Lung (tissue), 12 donors: ENCODE data around the gene COL4A1. TPM values are rescaled to one million over a fixed set of nuclear protein-coding genes. Genes with fewer than 3 reads are reported as not detected.
A peak's percentile ranks its signal among the peaks of the same experiment; 100 is the strongest.

Source experiments
- ATAC-seq: fragments of 200-7000 bp; cut with Tn5 transposase; one replicate; pipeline ENCODE4 v1.9.1; 2020; ENCODE audit warnings: moderate number of reproducible peaks; ENCODE audit not compliant: insufficient read depth, low FRiP score
- DNase-seq, 3 donors: peaks; one replicate each; pipeline ENCODE4 v3.0.0-alpha.2; 2013 to 2017
- H3K27ac ChIP-seq, 2 donors: one replicate each; pipeline ENCODE4 v1.5.1; 2013; ENCODE audit warnings: mild to moderate bottlenecking in 2 of 2, moderate library complexity in 2 of 2, control low read depth in 1 of 2, inconsistent platforms in 1 of 2, low read depth in 1 of 2, low read length in 1 of 2
- H3K27me3 ChIP-seq, 3 donors: one replicate each; pipeline ENCODE4 v1.5.1; 2013; ENCODE audit warnings: low read length in 2 of 3; ENCODE audit not compliant: control insufficient read depth in 3 of 3, insufficient read depth in 3 of 3
- H3K36me3 ChIP-seq, 4 donors: one replicate each; pipeline ENCODE4 v1.5.1; 2013; ENCODE audit warnings: low read length in 4 of 4, mild to moderate bottlenecking in 1 of 4, moderate library complexity in 1 of 4; ENCODE audit not compliant: control insufficient read depth in 4 of 4, insufficient read depth in 4 of 4
- H3K4me1 ChIP-seq, 5 donors: one replicate each; pipeline ENCODE4 v1.5.1; 2013; ENCODE audit warnings: low read length in 5 of 5, mild to moderate bottlenecking in 2 of 5, moderate library complexity in 1 of 5; ENCODE audit not compliant: control insufficient read depth in 5 of 5, insufficient read depth in 5 of 5
- H3K4me3 ChIP-seq: one replicate; pipeline ENCODE4 v1.5.1; 2013; ENCODE audit warnings: mild to moderate bottlenecking, control low read depth, moderate library complexity
- H3K9ac ChIP-seq, 2 donors: one replicate each; pipeline ENCODE4 v1.5.1; 2013; ENCODE audit warnings: low read length in 2 of 2, control low read depth in 1 of 2; ENCODE audit not compliant: insufficient read depth in 1 of 2
- H3K9me3 ChIP-seq, 4 donors: one replicate each; pipeline ENCODE4 v1.5.1; 2013; ENCODE audit warnings: low read length in 3 of 4, mild to moderate bottlenecking in 1 of 4, moderate library complexity in 1 of 4; ENCODE audit not compliant: control insufficient read depth in 4 of 4, insufficient read depth in 3 of 4
- CTCF ChIP-seq: IDR thresholded peaks from 2 replicates; pipeline ENCODE4 v1.5.1; 2012; ENCODE audit warnings: mild to moderate bottlenecking; ENCODE audit errors: control extremely low read depth, extremely low read depth
- WGBS, 2 donors: extraction: QIAGEN DNeasy Blood & Tissue Kit; methylation state at CpG; one replicate each; pipeline ENCODE4 v1.1.7; 2013; 5-methylcytosine and 5-hydroxymethylcytosine counted together
- polyA plus RNA-seq, 2 donors: library from polyadenylated mRNA; stranded (reverse); fragments of 200-250 nt; gene quantifications; one replicate each; pipeline ENCODE4 v1.2.1, GENCODE V29; 2013
- total RNA-seq, 2 donors: library from RNA; depleted of rRNA in 1 of 2; stranded (reverse); fragments of >200 nt in 1 of 2; gene quantifications; one replicate each; pipeline ENCODE4 v1.2.1, GENCODE V29; 2014 to 2021
- donor health status: control.
- donor health status: control.
- donor health status: Bipolar disorder and iron deficiency.
- donor health status: healthy.
- donor health status: DM: yes; HTN: yes; CAD: no.

Gene COL4A1
- total and polyA plus RNA-seq, 4 donors = 114 to 1,051 (median 318) TPM

- WGBS, 2 donors = 69 to 75% methylated on average over 7 of the region's 7 CpGs
- DNase-seq (peak in 2 of 3 donors; percentile 34 to 40), ATAC-seq (no peak)
- H3K27ac ChIP-seq = peak overlapping the region; percentile 0 to 37
- no peak overlapping the region for H3K4me3 ChIP-seq
- no peak for TF ChIP-seq CTCF
- peaks cover 0 to 5% (median 0%) of the 10 kb centered on the region in 4 donors for H3K36me3 ChIP-seq
- peaks cover 16 to 35% (median 20%) of the 10 kb centered on the region in 5 donors for H3K4me1 ChIP-seq
- no peaks in the 10 kb centered on the region for H3K27me3 ChIP-seq
- no peak overlapping the region for H3K9ac ChIP-seq
- no peaks in the 10 kb centered on the region for H3K9me3 ChIP-seq
Observed at GRCh38 chr13:110244071-110244830, 62.7 kb downstream of the COL4A1 start.

- no peaks in the 10 kb centered on the region for H3K27me3 ChIP-seq
- H3K9me3 ChIP-seq = no peaks in the 10 kb centered on the region
- TF ChIP-seq CTCF = no peak
- DNase-seq (no peak), ATAC-seq (no peak)
- no peak overlapping the region for H3K9ac ChIP-seq
- peak overlapping the region in 1 of 2 donors; percentile 66 for H3K27ac ChIP-seq
- WGBS, 2 donors = 87 to 90% methylated on average over 4 of the region's 4 CpGs
- H3K4me1 ChIP-seq = peaks cover 10 to 42% (median 32%) of the 10 kb centered on the region in 5 donors
- peaks cover 0 to 5% (median 0%) of the 10 kb centered on the region in 4 donors for H3K36me3 ChIP-seq
- no peak overlapping the region for H3K4me3 ChIP-seq
Observed at GRCh38 chr13:110242615-110243014, 64.3 kb downstream of the COL4A1 start.

DNA sequence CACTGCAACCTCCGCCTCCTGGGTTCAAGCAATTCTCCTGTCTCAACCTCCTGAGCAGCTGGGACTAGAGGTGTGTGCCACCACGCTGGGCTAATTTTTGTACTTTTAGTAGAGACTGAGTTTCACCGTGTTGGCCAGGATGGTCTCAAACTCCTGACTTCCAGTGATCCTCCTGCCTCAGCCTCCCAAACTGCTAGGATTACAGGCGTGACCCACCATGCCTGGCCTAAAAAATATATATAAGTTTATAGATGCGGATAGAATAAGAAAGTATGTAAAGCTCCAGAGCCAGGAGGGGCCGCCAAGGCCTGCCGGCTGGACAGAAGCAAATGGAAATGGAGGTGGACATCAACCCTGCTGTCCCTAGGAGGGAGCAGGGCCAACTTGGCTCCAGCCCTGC lies 66.0 kb downstream of the COL4A1 start:
- WGBS, 2 donors = 94 to 95% methylated on average over 7 of the region's 7 CpGs
- peaks cover 0 to 5% (median 2%) of the 10 kb centered on the region in 4 donors for H3K36me3 ChIP-seq
- no peak overlapping the region for H3K4me3 ChIP-seq
- no peaks in the 10 kb centered on the region for H3K27me3 ChIP-seq
- peak overlapping the region in 1 of 2 donors; percentile 55 for H3K27ac ChIP-seq
- DNase-seq = no peak
- no peak overlapping the region for H3K9ac ChIP-seq
- no peak for TF ChIP-seq CTCF
- ATAC-seq = no peak
- H3K9me3 ChIP-seq = no peaks in the 10 kb centered on the region
- H3K4me1 ChIP-seq = peaks cover 13 to 40% (median 27%) of the 10 kb centered on the region in 5 donors
